ENCODE results near the gene LDLRAD4.
"Not testable (repeated sequence)": the region's sequence is repeated elsewhere in the genome, so short reads cannot be mapped to it uniquely, and the experiment has no call there.

The LDLRAD4 gene

GRCh38 chr18:13480571-13481255 lies 262.2 kb downstream of the LDLRAD4 start:
- DNase-seq = no peak

- no peak for DNase-seq
Observed at GRCh38 chr18:13481331-13481730, 262.8 kb downstream of the LDLRAD4 start.

- DNase-seq = no peak
Observed at GRCh38 chr18:13481820-13482617, 263.5 kb downstream of the LDLRAD4 start.

- no peak for DNase-seq
Observed at GRCh38 chr18:13482618-13482945, 264.0 kb downstream of the LDLRAD4 start.

- no peak for DNase-seq
Observed at GRCh38 chr18:13483316-13484270, 265.0 kb downstream of the LDLRAD4 start.

GRCh38 chr18:13485182-13485581 lies 266.6 kb downstream of the LDLRAD4 start:
- no peak for DNase-seq

- no peak for DNase-seq
Observed at GRCh38 chr18:13485604-13486003, 267.0 kb downstream of the LDLRAD4 start.

- DNase-seq = no peak
Observed at GRCh38 chr18:13486284-13486683, 267.7 kb downstream of the LDLRAD4 start.

- no peak for DNase-seq
Observed at GRCh38 chr18:13486686-13487085, 268.1 kb downstream of the LDLRAD4 start.

GRCh38 chr18:13487237-13487636 lies 268.7 kb downstream of the LDLRAD4 start:
- no peak for DNase-seq

- DNase-seq = no peak
Observed at GRCh38 chr18:13488281-13488929, 269.8 kb downstream of the LDLRAD4 start.

GRCh38 chr18:13489303-13489702 lies 270.7 kb downstream of the LDLRAD4 start:
- DNase-seq = not testable (repeated sequence)

GRCh38 chr18:13491138-13491537 lies 272.6 kb downstream of the LDLRAD4 start:
- DNase-seq = no peak

GRCh38 chr18:13492314-13492713 lies 273.8 kb downstream of the LDLRAD4 start:
- no peak for DNase-seq

- DNase-seq = no peak
Observed at GRCh38 chr18:13493079-13493478, 274.5 kb downstream of the LDLRAD4 start.

GRCh38 chr18:13493725-13494124 lies 275.2 kb downstream of the LDLRAD4 start:
- DNase-seq = no peak

GRCh38 chr18:13494871-13495445 lies 276.4 kb downstream of the LDLRAD4 start:
- DNase-seq = no peak

- DNase-seq = no peak
Observed at GRCh38 chr18:13495961-13496360, 277.4 kb downstream of the LDLRAD4 start.

- no peak for DNase-seq
Observed at GRCh38 chr18:13496691-13497281, 278.2 kb downstream of the LDLRAD4 start.

GRCh38 chr18:13499803-13500202 lies 281.2 kb downstream of the LDLRAD4 start:
- DNase-seq = no peak

GRCh38 chr18:13500227-13500865 lies 281.8 kb downstream of the LDLRAD4 start:
- DNase-seq = no peak

Measured in activated naive CD4-positive, alpha-beta T cell (primary cell).